Endothelial cell of umbilical vein (primary cell): ENCODE results near the gene CCNK. TPM values are rescaled to one million over a fixed set of nuclear protein-coding genes. Genes with fewer than 3 reads are reported as not detected.

ENCODE experiments used
- BruUV-seq: library from RNA; stranded (reverse); fragments of 400-500 nt; replicated peaks from 2 replicates; lab custom pipeline; 2021; lab: Mats Ljungman, UMichigan
- CTCF ChIA-PET: fragments of 300-600, 350-600 bp; sonication (Branson Sonifier 250); formaldehyde crosslinking; loops from one replicate; lab custom pipeline; 2021; ENCODE audit warnings: antibody characterized with exemption, inconsistent platforms; lab: Charles Lee
- POLR2A ChIA-PET: fragments of 300-600, 350-600 bp; sonication (Branson Sonifier 250); formaldehyde crosslinking; loops from one replicate; lab custom pipeline; 2021; ENCODE audit warnings: antibody characterized with exemption, inconsistent platforms; lab: Charles Lee
- DNase-seq: peaks from one replicate; pipeline ENCODE4 v3.0.0-alpha.2; 2011; ENCODE audit warnings: low read depth, low spot score
- FAIRE-seq: peaks from 2 replicates; lab custom pipeline; 2011; peaks lifted over from hg19 to GRCh38; lab: Jason Lieb, UNC
- H2AFZ ChIP-seq: 2 replicates; pipeline ENCODE4 v1.6.0; 2012; ENCODE audit warnings: low read depth, low read length, control low read depth, inconsistent platforms
- H3K27ac ChIP-seq: 2 replicates; pipeline ENCODE4 v1.5.1; 2011; ENCODE audit warnings: low read depth, mild to moderate bottlenecking, control low read depth, low read length, moderate library complexity; ENCODE audit not compliant: insufficient read depth
- H3K27me3 ChIP-seq, 2 experiments: 2 replicates each; pipeline versions ENCODE4 v1.6.0 to v1.6.1; 2011; ENCODE audit warnings: low read length in 2 of 2, mixed read lengths in 1 of 2; ENCODE audit not compliant: control insufficient read depth in 2 of 2, insufficient read depth in 2 of 2
- H3K36me3 ChIP-seq, 2 experiments: 2 replicates in 1 of 2; 3 replicates in 1 of 2; pipeline ENCODE4 v1.5.1; 2011; ENCODE audit warnings: low read length in 2 of 2, mild to moderate bottlenecking in 1 of 2, moderate library complexity in 1 of 2; ENCODE audit not compliant: control insufficient read depth in 2 of 2, insufficient read depth in 2 of 2; ENCODE audit errors: extremely low read depth in 1 of 2
- H3K4me1 ChIP-seq: 3 replicates; pipeline ENCODE4 v1.5.1; 2011; ENCODE audit warnings: mild to moderate bottlenecking, low read length; ENCODE audit not compliant: control insufficient read depth, insufficient read depth; ENCODE audit errors: extremely low read depth
- H3K4me2 ChIP-seq: 2 replicates; pipeline ENCODE4 v1.6.1; 2011; ENCODE audit warnings: low read length, control low read depth, mixed read lengths; ENCODE audit not compliant: insufficient read depth
- H3K4me3 ChIP-seq, 3 experiments: fragments of 200-600 bp in 1 of 3; sonication (generic), shearing (Covaris generic) in 1 of 3; replicated peaks in 1 of 3; 2 replicates each; pipeline ENCODE4 v1.5.1; 2011 to 2016; ENCODE audit warnings: control low read depth in 3 of 3, low read length in 3 of 3, mild to moderate bottlenecking in 2 of 3, inconsistent platforms in 1 of 3, low read depth in 1 of 3, moderate library complexity in 1 of 3; ENCODE audit not compliant: insufficient read depth in 1 of 3
- H3K79me2 ChIP-seq: 2 replicates; pipeline ENCODE4 v1.6.0; 2012; ENCODE audit warnings: low read length, inconsistent platforms; ENCODE audit not compliant: control insufficient read depth, insufficient read depth
- H3K9ac ChIP-seq: replicated peaks from 2 replicates; pipeline ENCODE3; 2011; ENCODE audit warnings: low read length, control low read depth; ENCODE audit not compliant: insufficient read depth; ENCODE audit errors: extremely low read depth
- H3K9me1 ChIP-seq: replicated peaks from 3 replicates; pipeline ENCODE4 v1.6.0; 2011; ENCODE audit warnings: mild to moderate bottlenecking, low read length; ENCODE audit not compliant: control insufficient read depth, insufficient read depth; ENCODE audit errors: extremely low read depth
- H3K9me3 ChIP-seq: replicated peaks from 2 replicates; pipeline ENCODE4 v1.5.1; 2012; ENCODE audit warnings: low read length, inconsistent platforms; ENCODE audit not compliant: control insufficient read depth, insufficient read depth
- H4K20me1 ChIP-seq: replicated peaks from 2 replicates; pipeline ENCODE3; 2011; ENCODE audit warnings: mild to moderate bottlenecking, low read length; ENCODE audit not compliant: control insufficient read depth, insufficient read depth; ENCODE audit errors: extremely low read depth
- EZH2 ChIP-seq: IDR thresholded peaks from 2 replicates; pipeline ENCODE4 v1.6.1; 2012; ENCODE audit warnings: borderline replicate concordance, low read depth, mild to moderate bottlenecking, moderate library complexity, low read length, inconsistent platforms; ENCODE audit not compliant: severe bottlenecking
- FOS ChIP-seq: IDR thresholded peaks from 2 replicates; pipeline ENCODE4 v1.6.1; 2011; ENCODE audit warnings: mild to moderate bottlenecking, low read length, moderate library complexity, borderline replicate concordance; ENCODE audit not compliant: insufficient read depth
- GATA2 ChIP-seq: IDR thresholded peaks from 2 replicates; pipeline ENCODE4 v1.7.0; 2011; ENCODE audit warnings: low read depth, mild to moderate bottlenecking, moderate library complexity, mixed read lengths, low read length; ENCODE audit not compliant: insufficient read length, insufficient read depth
- JUN ChIP-seq: IDR thresholded peaks from 2 replicates; pipeline ENCODE4 v1.6.1; 2011; ENCODE audit warnings: borderline replicate concordance, low read depth; ENCODE audit not compliant: insufficient read length, insufficient read depth
- MYC ChIP-seq: IDR thresholded peaks from one replicate; pipeline ENCODE4 v1.6.1; 2011; ENCODE audit warnings: mild to moderate bottlenecking, low read depth, low read length
- POLR2A ChIP-seq: IDR thresholded peaks from 2 replicates; pipeline ENCODE4 v1.6.1; 2012; ENCODE audit warnings: low read depth, mild to moderate bottlenecking, control low read depth, low read length
- POLR2AphosphoS5 ChIP-seq: IDR thresholded peaks from 2 replicates; pipeline ENCODE4 v1.6.1; 2012; ENCODE audit warnings: low read depth, mild to moderate bottlenecking, control low read depth, low read length, moderate library complexity; ENCODE audit not compliant: insufficient read depth
- dilution Hi-C: fragments of 300-500 bp; cut with MboI; formaldehyde crosslinking; loops from one replicate; pipeline ENCODE4 v1.15.0; 2019; ENCODE audit warnings: low sequenced_read_pairs; ENCODE audit not compliant: extremely low pct_ligation_motif_present
- intact Hi-C: fragments of 100-400 bp; cut with micrococcal nuclease; formaldehyde crosslinking; loops from one replicate; pipeline ENCODE4 v1.10.0; 2022
- polyA plus RNA-seq, 4 experiments: library from polyadenylated mRNA; depleted of rRNA in 3 of 4; stranded (reverse) in 3 of 4; unstranded in 1 of 4; fragments of >200 nt; gene quantifications; 2 replicates each; pipeline versions ENCODE4 v1.2.1 to v1.2.3, GENCODE V29; 2011 to 2012; ENCODE audit warnings: missing spikeins in 1 of 4
- total RNA-seq: library from RNA; stranded (reverse); gene quantifications from 2 replicates; pipeline ENCODE4 v1.2.3, GENCODE V29; 2021
- TF ChIP-seq, protein P1 (sequence below): IDR thresholded peaks from 2 replicates; pipeline ENCODE4 v1.6.1; 2011; ENCODE audit not compliant: insufficient read depth, insufficient read length
- TF ChIP-seq, protein P2 (sequence below), 2 donors: IDR thresholded peaks; 1 replicate in 1 of 2; 2 replicates in 1 of 2; pipeline ENCODE4 v1.5.1; 2011; ENCODE audit warnings: low read length in 2 of 2, mild to moderate bottlenecking in 2 of 2, moderate library complexity in 2 of 2, control low read depth in 1 of 2, inconsistent platforms in 1 of 2, low read depth in 1 of 2; ENCODE audit not compliant: insufficient read depth in 1 of 2; ENCODE audit errors: extremely low read depth in 1 of 2

CCNK gene
- total and polyA plus RNA-seq, 2 donors (not counting 3 experiments of a cell fraction or from before 2014, with no cell fraction given): 11.9 to 59.3 TPM

DNA sequence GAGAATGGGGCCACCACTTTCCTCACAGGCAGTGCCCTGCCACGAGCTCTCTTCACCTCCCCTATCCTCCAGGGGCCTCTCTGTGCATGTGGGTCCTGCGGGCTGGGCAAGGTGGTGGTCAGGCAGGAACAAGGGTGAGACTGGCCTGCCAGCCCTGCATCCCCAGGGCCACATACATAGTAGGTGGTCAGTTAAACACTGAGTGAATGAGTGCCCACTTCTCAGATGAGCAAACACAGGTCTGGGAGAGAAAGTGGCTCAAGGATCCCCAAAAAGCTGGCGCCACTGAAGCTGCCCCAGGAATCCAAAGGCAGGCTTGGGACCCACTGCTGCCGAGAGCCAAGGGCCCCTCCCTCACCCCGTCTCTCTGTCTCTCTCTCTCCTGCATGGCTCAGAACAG, 51.1 kb downstream of the CCNK start:
- Histone ChIP-seq H3K4me1 (peaks cover 27% of the 10 kb centered on the region), H3K4me2 (no peak overlapping the region), H2AFZ (no peak overlapping the region), H3K9me1 (no peaks in the 10 kb centered on the region), H3K4me3 (no peak overlapping the region), H3K9ac (no peak overlapping the region), H3K36me3 (no peaks in the 10 kb centered on the region), H3K79me2 (no peaks in the 10 kb centered on the region), H3K27ac (peak overlapping the region; percentile 81), H3K9me3 (no peaks in the 10 kb centered on the region), H4K20me1 (no peaks in the 10 kb centered on the region), H3K27me3 (no peaks in the 10 kb centered on the region)
- DNase-seq: no peak
- no TSS peak for BruUV-seq
- dilution Hi-C loops: no loop called here
- POLR2A ChIA-PET: interaction anchor here (0.7 kb wide), 1 partner anchor 75 kb away, joined by 6 read pairs; no protein-coding TSS in a partner anchor
- CTCF ChIA-PET: interaction anchor here (0.8 to 1.9 kb wide), 7 partner anchors 7 to 96 kb away, joined by 3 to 4 read pairs (median 4); partner anchors contain the start of genes CCNK and SETD3
- TF ChIP-seq, protein P1, sequence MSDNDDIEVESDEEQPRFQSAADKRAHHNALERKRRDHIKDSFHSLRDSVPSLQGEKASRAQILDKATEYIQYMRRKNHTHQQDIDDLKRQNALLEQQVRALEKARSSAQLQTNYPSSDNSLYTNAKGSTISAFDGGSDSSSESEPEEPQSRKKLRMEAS: no peak
- no peak for TF ChIP-seq FOS
- TF ChIP-seq POLR2A: no peak
- TF ChIP-seq, protein P2, sequence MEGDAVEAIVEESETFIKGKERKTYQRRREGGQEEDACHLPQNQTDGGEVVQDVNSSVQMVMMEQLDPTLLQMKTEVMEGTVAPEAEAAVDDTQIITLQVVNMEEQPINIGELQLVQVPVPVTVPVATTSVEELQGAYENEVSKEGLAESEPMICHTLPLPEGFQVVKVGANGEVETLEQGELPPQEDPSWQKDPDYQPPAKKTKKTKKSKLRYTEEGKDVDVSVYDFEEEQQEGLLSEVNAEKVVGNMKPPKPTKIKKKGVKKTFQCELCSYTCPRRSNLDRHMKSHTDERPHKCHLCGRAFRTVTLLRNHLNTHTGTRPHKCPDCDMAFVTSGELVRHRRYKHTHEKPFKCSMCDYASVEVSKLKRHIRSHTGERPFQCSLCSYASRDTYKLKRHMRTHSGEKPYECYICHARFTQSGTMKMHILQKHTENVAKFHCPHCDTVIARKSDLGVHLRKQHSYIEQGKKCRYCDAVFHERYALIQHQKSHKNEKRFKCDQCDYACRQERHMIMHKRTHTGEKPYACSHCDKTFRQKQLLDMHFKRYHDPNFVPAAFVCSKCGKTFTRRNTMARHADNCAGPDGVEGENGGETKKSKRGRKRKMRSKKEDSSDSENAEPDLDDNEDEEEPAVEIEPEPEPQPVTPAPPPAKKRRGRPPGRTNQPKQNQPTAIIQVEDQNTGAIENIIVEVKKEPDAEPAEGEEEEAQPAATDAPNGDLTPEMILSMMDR (IDR thresholded peaks at IDR 0.05; ENCODE audit: extremely low read depth in 1 of 2, insufficient read depth in 1 of 2, low read depth in 1 of 2, low read length in 2 of 2): no peak
- no peak for TF ChIP-seq POLR2AphosphoS5
- TF ChIP-seq JUN: no peak
- no peak for TF ChIP-seq GATA2
- TF ChIP-seq MYC: no peak
- TF ChIP-seq EZH2: no peak
- no peak for FAIRE-seq
- intact Hi-C loops: loop anchor here (10.0 kb wide), 1 partner anchor 222 kb away; no protein-coding TSS in a partner anchor
